ENCODE data around the gene C1orf35. TPM values are rescaled to one million over a fixed set of nuclear protein-coding genes. Genes with fewer than 3 reads are reported as not detected.

Gene C1orf35
- total RNA-seq, 1 donor from 2014 or later, result 19.0 TPM

DNA sequence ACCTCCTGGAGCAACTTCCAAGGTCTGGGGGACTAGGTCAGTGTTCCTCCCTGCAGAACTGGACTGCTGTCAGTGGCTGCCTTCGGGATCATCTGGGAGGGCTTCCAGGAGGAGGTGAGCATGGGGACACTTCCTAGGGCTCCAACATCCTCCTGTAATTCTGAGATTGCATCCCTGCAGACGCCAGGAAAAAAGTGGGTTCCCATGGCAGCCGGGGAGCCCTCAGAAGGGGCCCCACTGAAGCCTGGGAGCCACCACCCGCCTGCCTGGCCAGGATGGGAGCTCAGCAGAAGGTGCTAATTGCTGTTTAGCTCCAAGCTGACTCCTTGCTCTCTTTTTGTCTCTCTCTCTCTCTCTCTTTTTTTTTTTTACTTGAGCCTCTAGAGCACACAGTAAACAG lies 36.7 kb downstream of the C1orf35 start:
- intact Hi-C loops (cut with micrococcal nuclease), result no loop called here

DNA sequence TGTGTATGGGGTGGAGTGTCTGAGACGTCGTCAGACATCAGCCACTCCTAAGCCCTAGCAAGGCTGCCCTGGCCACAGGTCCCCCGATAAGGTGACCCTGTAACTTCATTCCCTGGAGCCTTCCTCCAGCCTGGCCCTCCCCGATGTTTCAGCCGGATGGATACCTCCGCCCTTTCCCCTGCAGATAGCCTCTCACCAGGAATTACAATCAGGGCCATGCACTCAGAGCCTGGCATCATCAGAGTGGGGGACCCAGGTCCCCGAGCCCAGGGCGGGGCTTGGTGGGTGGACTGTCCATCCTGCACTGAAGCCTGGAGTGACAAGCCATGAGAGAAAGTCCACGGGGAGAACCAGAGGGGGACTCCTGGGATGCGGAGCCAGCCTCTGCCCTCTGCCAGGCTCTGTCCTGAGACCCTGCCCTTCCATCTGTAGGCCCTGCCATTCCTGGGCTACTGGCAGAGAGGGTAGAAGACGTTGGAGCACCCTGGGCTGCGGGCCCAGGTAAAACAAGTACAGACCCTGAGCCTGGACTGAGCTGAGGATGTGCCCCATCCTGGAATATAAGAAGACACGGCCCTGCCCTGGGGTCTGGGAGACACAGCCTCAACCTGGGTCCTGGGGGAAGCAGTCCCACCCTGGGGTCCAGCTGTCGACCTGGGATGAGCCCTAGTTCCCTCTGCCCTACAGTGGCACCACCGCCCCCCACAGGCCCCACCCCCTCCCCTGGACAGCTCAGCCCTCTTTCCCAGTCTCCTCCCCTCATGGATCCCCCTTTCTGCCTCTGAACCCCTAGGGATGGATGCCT lies 37.4 kb downstream of the C1orf35 start:
- intact Hi-C loops (cut with micrococcal nuclease), result no loop called here

DNA sequence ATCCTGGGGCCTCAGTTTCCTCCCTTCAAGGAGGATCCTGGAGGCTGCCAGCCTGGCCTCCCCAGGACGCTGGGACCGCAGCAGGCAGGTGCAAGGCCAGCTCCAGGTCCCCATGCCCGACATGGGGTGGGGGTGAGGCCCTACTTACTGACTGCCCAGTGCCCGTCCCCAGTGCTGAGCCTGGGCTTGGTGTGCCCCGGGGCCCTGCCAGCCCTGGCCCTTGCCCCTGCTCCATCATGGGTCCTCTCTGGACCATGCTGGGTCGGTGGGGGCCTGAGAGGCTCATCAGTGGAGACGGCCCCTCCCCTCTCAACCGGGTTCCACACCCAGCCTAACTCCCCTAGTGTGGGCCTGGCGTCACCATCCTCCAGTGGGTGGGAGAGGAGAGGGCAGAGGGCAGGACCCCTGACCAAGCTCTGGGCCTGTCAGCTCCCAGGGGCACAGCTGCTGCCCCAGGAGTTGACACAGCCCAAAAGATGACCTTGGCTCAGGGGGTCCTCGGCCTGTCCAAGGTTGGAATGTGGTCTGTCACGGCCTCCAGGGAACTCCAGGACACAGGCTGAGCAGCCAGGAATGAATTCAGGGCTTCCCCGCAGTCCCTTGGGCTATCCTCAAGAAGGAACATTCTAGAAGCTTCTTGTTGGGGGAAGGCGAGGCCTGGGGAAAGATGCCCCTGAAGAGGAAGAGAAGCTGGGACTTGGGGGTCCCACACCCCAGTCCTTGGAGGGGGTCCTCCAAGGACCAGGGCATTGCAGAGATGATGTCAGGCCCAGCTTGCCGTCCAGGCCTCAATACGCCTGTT lies 38.2 kb downstream of the C1orf35 start:
- intact Hi-C loops (cut with micrococcal nuclease), result no loop called here

DNA sequence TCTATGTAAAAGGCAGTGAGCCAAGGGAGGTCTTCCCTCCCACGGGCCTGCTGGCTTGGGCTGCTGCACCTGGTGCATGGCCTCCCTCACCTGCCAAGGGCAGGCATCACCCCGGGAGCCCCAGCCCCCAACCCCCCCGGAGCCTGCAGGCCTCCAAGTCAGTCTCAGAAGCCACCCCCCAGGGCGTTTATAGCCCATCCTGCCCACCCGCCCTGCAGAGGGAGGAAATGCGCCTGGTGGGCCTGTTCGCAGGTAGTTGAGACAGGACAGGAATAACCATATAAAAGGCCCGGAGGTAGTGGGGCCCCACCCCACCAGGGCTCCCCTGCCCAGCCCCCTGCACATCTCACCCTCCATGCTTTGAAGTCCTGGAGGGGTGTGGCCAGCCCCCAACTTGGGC lies 38.8 kb downstream of the C1orf35 start:
- intact Hi-C loops (cut with micrococcal nuclease), result no loop called here

DNA sequence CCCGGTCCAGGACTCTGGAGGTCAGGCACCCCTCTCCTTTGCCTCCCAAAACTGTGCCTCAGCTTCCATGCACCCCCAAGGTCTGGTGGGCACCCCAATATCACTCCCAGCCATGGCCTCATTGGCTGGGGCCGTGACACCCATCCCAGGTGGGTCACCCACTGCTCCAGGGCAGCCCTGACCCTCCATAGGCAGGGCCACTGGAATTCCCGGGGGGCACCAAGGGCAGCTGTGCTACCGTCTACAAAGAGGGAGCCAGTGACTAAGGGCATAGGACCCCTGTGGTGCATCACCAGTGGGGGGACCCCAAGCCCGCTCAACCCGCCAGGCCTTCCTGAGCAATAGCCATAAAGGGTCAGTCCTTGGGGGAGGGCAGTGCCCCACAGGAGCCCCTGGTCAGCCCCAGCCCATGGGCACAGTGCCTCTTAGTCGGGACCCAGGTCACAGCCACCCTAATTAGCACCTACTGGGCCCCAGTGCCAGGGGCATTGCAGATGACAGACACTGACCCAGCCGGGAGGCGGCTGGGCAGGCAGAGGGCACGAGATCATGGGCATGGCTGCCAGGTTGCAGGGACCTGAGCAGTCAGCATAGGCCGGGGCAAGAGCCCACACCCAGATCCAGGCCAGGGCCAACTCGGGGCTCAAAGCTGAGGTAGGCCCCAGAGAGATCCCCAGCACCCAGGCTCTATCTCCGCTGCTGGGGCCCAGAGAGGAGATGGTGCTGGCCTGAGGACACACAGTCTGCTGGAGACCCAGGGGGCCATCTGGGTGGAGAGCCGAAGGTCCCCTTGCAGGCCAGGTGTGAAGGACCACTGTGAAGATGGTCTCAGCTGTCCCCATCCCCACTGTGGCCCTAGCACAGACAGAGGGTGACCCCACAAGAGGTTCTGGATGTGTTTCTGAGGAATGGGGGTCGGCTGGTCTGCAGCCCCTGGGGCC lies 39.6 kb downstream of the C1orf35 start:
- intact Hi-C loops (cut with micrococcal nuclease), result no loop called here

DNA sequence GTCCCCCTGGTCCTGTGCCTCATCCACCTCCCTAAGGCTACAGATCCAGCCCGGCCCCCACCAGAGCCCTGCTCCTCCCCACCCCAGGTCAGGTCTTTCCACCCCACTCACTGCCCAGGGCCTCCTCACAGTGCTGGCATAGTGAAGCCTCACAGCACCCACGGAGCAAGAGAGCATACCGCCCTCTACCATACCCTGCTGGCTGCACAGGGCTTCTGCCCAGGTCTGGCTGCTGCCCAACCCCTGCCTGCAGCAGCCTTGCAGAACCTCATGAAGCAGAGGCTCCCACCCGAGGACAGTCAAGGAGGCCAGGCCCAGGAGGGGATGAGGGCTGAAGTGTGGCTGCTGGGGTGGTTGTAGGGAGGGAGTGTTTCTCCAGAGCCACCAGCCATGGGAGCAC lies 40.3 kb downstream of the C1orf35 start:
- intact Hi-C loops (cut with micrococcal nuclease), result no loop called here

DNA sequence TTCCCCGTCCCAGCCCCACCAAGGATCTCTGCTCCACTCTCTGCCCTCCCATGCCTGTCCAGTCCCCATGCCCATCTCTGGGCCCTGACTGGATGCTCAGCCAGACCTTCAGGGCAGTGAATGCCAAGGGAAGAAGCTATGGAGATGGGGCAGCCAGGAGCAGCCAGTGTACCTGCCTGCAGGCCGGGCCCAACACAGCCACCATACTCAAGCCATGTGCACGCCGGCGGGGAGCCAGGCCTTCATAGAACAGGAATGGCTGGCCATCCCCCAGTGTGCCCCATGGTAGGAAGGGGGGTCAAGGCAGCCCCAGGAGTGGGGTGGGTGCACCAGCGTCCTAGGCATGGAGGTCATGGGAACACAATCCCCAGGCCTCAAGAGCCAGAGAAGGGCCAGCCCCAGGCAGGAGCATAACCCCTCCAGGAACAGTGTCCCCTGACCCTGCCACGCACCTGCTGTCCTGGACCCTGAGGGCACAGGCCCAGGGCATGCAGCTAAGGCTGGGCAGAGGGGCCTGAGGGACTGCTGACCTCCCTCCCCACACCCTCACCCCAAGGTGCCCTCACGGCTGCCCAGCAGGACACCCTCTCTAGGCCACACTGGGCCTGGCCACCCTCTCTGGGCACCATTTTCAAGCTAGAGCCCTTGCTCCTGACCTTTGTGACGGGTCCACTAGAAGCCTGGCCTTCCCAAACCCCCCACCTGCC lies 40.9 kb downstream of the C1orf35 start:
- intact Hi-C loops (cut with micrococcal nuclease), result no loop called here

DNA sequence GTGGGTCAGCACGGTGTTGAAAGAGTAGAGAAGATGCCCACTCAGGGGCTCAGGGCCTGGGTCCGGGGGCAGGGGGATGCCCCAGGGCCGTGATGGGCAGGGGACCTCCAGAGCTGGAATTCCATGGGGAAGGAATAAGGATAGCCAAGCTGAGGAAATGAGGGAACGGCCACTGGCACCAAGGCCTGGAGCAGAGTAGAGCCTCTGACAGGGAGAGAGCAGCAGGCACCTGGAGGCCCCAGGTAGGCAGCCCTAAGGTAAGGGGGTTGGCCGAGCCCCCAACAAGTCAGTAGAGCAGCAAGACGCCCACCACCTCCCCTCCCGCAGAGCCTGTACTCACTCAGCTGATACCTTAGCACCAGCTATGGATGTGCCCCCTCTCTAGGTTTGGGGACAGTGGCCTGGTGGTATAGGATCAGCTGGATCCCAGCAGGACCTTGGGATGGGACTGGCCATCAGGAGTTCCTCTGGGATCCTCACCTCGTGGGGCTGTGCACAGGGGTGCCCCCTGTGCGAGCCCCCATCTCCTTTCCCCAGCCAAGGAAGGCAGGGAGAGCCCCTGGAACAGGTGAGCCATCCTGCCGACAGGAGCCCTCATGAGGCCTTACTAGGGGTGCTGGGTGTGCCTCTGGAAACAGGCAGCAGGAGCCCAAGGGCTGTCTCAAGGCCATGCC lies 41.6 kb downstream of the C1orf35 start:
- intact Hi-C loops (cut with micrococcal nuclease), result no loop called here

DNA sequence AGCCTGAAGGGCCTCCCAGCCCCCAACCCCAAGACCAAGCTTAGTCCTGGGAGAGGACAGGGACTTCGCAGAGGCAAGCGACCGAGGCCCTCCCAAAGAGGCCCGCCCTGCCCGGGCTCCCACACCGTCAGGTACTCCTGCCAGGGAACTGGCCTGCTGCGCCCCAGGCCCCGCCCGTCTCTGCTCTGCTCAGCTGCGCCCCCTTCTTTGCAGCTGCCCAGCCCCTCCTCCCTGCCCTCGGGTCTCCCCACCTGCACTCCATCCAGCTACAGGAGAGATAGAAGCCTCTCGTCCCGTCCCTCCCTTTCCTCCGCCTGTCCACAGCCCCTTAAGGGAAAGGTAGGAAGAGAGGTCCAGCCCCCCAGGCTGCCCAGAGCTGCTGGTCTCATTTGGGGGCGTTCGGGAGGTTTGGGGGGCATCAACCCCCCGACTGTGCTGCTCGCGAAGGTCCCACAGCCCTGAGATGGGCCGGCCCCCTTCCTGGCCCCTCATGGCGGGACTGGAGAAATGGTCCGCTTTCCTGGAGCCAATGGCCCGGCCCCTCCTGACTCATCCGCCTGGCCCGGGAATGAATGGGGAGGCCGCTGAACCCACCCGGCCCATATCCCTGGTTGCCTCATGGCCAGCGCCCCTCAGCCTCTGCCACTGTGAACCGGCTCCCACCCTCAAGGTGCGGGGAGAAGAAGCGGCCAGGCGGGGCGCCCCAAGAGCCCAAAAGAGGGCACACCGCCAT lies 42.5 kb downstream of the C1orf35 start:
- intact Hi-C loops (cut with micrococcal nuclease), result no loop called here

DNA sequence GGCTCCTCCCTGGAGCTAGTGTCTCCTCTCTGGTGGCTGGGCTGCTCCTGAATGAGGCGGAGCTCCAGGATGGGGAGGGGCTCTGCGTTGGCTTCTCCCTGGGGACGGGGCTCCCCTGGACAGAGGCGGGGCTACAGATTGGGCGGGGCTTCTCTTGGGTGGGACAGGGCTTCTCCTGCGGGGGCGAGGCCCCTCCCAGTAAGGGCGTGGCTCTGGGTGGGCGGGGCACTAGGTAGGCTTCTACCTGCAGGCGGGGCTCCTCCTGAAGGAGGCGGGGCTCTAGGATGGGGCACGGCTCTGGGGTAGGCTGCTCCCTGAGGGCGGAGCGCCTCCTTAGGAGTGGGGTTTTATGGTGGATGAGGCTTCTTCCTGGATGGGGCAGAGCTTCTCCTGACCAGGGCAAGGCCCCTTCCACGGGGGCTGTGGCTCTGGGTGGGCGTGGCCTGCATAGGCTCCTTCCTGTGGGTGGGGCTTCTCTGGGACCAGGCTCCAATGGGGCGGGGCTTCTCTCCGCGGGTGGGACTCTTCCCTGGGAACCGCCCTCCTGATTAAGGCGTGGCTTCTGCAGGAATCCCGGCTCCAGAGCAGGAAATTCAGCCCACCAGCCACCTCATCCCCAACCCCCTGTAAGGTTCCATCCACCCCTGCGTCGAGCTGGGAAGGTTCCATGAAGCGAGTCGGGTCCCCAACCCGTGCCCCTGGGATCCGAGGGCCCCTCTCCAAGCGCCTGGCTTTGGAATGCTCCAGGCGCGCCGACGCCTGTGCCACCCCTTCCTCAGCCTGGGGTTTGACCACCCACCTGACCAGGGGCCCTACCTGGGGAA lies 43.3 kb downstream of the C1orf35 start:
- intact Hi-C loops (cut with micrococcal nuclease), result loop anchor here (1.0 to 10.0 kb wide), 9 partner anchors 22 to 325 kb away; partner anchors contain the start of genes ARF1, IBA57, JMJD4 and MRPL55

DNA sequence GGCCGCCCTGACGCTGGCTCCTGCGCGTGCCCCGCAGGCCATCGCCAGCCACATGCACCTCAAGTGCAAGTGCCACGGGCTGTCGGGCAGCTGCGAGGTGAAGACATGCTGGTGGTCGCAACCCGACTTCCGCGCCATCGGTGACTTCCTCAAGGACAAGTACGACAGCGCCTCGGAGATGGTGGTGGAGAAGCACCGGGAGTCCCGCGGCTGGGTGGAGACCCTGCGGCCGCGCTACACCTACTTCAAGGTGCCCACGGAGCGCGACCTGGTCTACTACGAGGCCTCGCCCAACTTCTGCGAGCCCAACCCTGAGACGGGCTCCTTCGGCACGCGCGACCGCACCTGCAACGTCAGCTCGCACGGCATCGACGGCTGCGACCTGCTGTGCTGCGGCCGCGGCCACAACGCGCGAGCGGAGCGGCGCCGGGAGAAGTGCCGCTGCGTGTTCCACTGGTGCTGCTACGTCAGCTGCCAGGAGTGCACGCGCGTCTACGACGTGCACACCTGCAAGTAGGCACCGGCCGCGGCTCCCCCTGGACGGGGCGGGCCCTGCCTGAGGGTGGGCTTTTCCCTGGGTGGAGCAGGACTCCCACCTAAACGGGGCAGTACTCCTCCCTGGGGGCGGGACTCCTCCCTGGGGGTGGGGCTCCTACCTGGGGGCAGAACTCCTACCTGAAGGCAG lies 44.0 kb downstream of the C1orf35 start:
- intact Hi-C loops (cut with micrococcal nuclease), result loop anchor here (1.0 to 10.0 kb wide), 9 partner anchors 23 to 324 kb away; partner anchors contain the start of genes ARF1, IBA57, JMJD4 and MRPL55

DNA sequence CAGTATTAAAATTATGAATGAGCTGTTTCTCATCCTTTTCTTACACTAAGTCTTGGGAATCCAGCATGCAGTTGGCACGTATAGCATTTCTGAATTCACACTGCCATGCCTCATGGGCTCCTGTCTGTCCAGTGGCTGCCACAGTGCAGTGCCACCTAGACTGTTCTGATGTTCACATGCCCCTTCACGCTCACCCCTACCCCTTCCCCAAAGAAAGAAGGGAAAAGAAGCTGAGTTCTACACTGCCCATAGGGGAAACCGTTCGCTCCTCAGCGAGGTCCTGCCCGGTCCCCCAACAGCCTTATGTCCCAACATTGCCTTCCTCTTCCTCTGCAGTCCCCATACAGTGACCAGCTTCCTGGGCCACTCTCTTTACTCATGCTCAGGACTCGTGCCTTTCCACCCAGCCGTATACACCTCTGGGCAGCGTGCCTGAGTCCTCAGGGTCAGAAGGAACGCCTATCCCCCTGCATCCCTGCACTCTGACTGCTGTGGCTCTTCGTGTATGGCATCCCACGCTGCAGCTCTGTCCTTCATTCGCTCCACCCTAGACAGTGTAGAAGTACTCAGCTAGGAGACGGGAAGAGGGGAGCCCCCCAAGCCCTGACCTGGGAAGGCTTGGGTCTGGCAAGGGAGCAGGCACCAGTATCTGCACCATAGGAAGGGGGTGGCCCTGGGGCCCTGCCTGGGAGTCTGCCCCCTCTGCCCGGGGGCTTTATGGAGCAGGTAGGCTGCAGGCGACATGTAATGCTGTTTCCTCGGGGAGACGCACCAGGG lies 44.8 kb downstream of the C1orf35 start:
- intact Hi-C loops (cut with micrococcal nuclease), result loop anchor here (2.0 to 10.0 kb wide), 2 partner anchors 294 to 324 kb away; partner anchors contain the start of genes JMJD4 and SNAP47

Other genes with a start within 250 kb of the C1orf35 start
- 0.27 TPM in 2 replicates for gene WNT9A, start 155.4 kb downstream of the C1orf35 start, total RNA-seq
- not detected in 2 replicates for gene WNT3A, start 96.3 kb downstream of the C1orf35 start, total RNA-seq
- gene ARF1, start 20.6 kb downstream of the C1orf35 start, total RNA-seq, result 360 and 366 TPM in 2 replicates
- 34.6 and 41.1 TPM in 2 replicates for gene MRPL55, start 6.0 kb upstream of the C1orf35 start, total RNA-seq
- 227 and 238 TPM in 2 replicates for gene GUK1, start 37.0 kb upstream of the C1orf35 start, total RNA-seq
- 0.88 and 1.0 TPM in 2 replicates for gene GJC2, start 46.6 kb upstream of the C1orf35 start, total RNA-seq
- 7.1 and 8.0 TPM in 2 replicates for gene IBA57, start 62.5 kb upstream of the C1orf35 start, total RNA-seq
- 15.4 and 17.5 TPM in 2 replicates for gene OBSCN, start 104.7 kb upstream of the C1orf35 start, total RNA-seq